Astrocyte (in vitro differentiated cells and primary cell): ENCODE results near the gene ZNF138.
"Not testable (repeated sequence)": the region's sequence is repeated elsewhere in the genome, so short reads cannot be mapped to it uniquely, and the experiment has no call there.

Experiments
- CTCF ChIP-seq: IDR thresholded peaks from 2 replicates; pipeline ENCODE4 v1.5.1; 2011; ENCODE audit warnings: low read depth, mild to moderate bottlenecking, inconsistent platforms, low read length, moderate library complexity; ENCODE audit not compliant: insufficient read depth
- EZH2 ChIP-seq: IDR thresholded peaks from 2 replicates; pipeline ENCODE4 v1.6.1; 2012; ENCODE audit warnings: mild to moderate bottlenecking, low read length, inconsistent platforms; ENCODE audit not compliant: insufficient read depth

DNA sequence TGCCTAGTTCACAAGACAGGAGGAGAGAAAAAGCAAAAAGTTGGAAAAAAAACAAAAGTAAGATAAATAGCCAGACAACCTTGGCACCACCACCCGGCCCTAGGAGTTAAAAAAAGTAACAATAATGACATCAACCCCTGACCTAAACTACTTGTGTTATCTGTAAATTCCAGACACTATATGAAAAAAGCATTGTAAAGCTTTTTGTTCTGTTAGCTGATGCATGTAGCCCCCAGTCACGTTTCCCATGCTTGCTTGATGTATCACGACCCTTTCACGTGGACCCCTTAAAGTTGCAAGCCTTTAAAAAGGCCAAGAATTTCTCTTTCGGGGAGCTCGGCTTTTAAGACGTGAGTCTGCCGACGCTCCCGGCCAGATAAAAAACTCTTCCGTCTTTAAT is 5.0 kb upstream of the ZNF138 start:
- TF ChIP-seq EZH2, CTCF: not testable (repeated sequence)
